ENCODE results near the gene TMEM164.

GRCh38 chrX:110145854-110146253 lies 142.9 kb downstream of the TMEM164 start:
- TF ChIP-seq REST (IDR thresholded peaks at IDR 0.05; ENCODE audit: insufficient read depth in 1 of 2, low read depth in 2 of 2, low read length in 2 of 2) (no peak), POLR2AphosphoS5 (IDR thresholded peaks at IDR 0.05; ENCODE audit: low read depth, low read length) (no peak), FOXP2 (optimal IDR thresholded peaks at IDR 0.05; ENCODE audit: borderline replicate concordance, extremely low read depth, extremely low read length, insufficient read depth) (no peak)

Measured in PFSK-1 (cell line).